GM12878 (cell line): ENCODE results near the gene MYH9. TPM values are rescaled to one million over a fixed set of nuclear protein-coding genes. Genes with fewer than 3 reads are reported as not detected.

Experiments
- ATAC-seq: fragments of 200-7000 bp; cut with Tn5 transposase; 3 replicates; pipeline ENCODE4 v1.9.1; 2020; ENCODE audit warnings: mild to moderate bottlenecking, moderate library complexity
- BruUV-seq: library from RNA; stranded (reverse); fragments of 400-500 nt; replicated peaks from 2 replicates; lab custom pipeline; 2021; lab: Mats Ljungman, UMichigan
- CTCF ChIA-PET: fragments of 300-600 bp; sonication (Branson Sonifier 250); formaldehyde crosslinking; extraction: SDS; loops from one replicate; lab custom pipeline; 2021; ENCODE audit warnings: inconsistent platforms; lab: Yijun Ruan, JAX
- POLR2A ChIA-PET: fragments of 350-600 bp; formaldehyde crosslinking; extraction: SDS; loops from one replicate; lab custom pipeline; 2021; ENCODE audit warnings: inconsistent platforms; lab: Charles Lee
- RAD21 ChIA-PET: fragments of 300-600 bp; sonication (Branson Sonifier 250); formaldehyde crosslinking; loops from one replicate; lab custom pipeline; 2023; ENCODE audit warnings: antibody characterized with exemption; ENCODE audit not compliant: unreplicated experiment; lab: Charles Lee
- SMC1A ChIA-PET: fragments of 300-600 bp; sonication (Branson Sonifier 250); formaldehyde crosslinking; loops from one replicate; lab custom pipeline; 2023; ENCODE audit not compliant: unreplicated experiment, uncharacterized antibody; lab: Charles Lee
- DNase-seq: peaks from one replicate; pipeline ENCODE4 v3.0.0-alpha.2; 2011; ENCODE audit warnings: low read depth, low spot score
- FAIRE-seq: peaks from 3 replicates; lab custom pipeline; 2011; peaks lifted over from hg19 to GRCh38; lab: Jason Lieb, UNC
- H2AFZ ChIP-seq: 2 replicates; pipeline ENCODE4 v1.6.0; 2011; ENCODE audit warnings: low read depth, low read length, control low read depth; ENCODE audit not compliant: control insufficient read depth
- H3K27ac ChIP-seq: 2 replicates; pipeline ENCODE4 v1.5.1; 2011; ENCODE audit warnings: control low read depth; ENCODE audit not compliant: control insufficient read depth, insufficient read depth
- H3K27me3 ChIP-seq, 2 experiments: replicated peaks in 1 of 2; 2 replicates each; pipeline versions ENCODE4 v1.6.0 to v1.6.1; 2011; ENCODE audit warnings: low read length in 1 of 2; ENCODE audit not compliant: control insufficient read depth in 2 of 2, insufficient read depth in 2 of 2
- H3K36me3 ChIP-seq, 2 experiments: 2 replicates each; pipeline ENCODE4 v1.5.1; 2011; ENCODE audit warnings: low read length in 1 of 2; ENCODE audit not compliant: control insufficient read depth in 2 of 2, insufficient read depth in 2 of 2
- H3K4me1 ChIP-seq: 2 replicates; pipeline ENCODE4 v1.6.1; 2011; ENCODE audit warnings: mild to moderate bottlenecking, low read length, moderate library complexity, mixed read lengths; ENCODE audit not compliant: control insufficient read depth, insufficient read depth
- H3K4me2 ChIP-seq: 2 replicates; pipeline ENCODE4 v1.6.0; 2011; ENCODE audit warnings: control low read depth; ENCODE audit not compliant: control insufficient read depth, insufficient read depth
- H3K4me3 ChIP-seq: fragments of 200-600 bp; sonication (generic); 2 replicates; pipeline ENCODE4 v1.5.1; 2016
- H3K79me2 ChIP-seq: 2 replicates; pipeline ENCODE4 v1.6.0; 2011; ENCODE audit warnings: low read length; ENCODE audit not compliant: control insufficient read depth, insufficient read depth
- H3K9ac ChIP-seq: 2 replicates; pipeline ENCODE4 v1.8.0; 2011; ENCODE audit warnings: low read length, control low read depth, mixed read lengths; ENCODE audit not compliant: control insufficient read depth, insufficient read depth
- H3K9me3 ChIP-seq: replicated peaks from 3 replicates; pipeline ENCODE4 v1.5.1; 2011; ENCODE audit warnings: mild to moderate bottlenecking, low read length; ENCODE audit not compliant: control insufficient read depth, insufficient read depth
- H4K20me1 ChIP-seq: 2 replicates; pipeline ENCODE4 v1.6.0; 2011; ENCODE audit not compliant: control insufficient read depth, insufficient read depth
- CHD2 ChIP-seq: IDR thresholded peaks from 2 replicates; pipeline ENCODE4 v1.6.1; 2011; ENCODE audit warnings: low read depth, low read length, improper control_type of control experiment, borderline replicate concordance
- ESRRA ChIP-seq: IDR thresholded peaks from 2 replicates; pipeline ENCODE4 v1.6.1; 2012; ENCODE audit warnings: mild to moderate bottlenecking, low read length, improper control_type of control experiment
- FOS ChIP-seq: IDR thresholded peaks from 3 replicates; pipeline ENCODE4 v1.6.1; 2011; ENCODE audit warnings: borderline replicate concordance; ENCODE audit not compliant: insufficient read length; ENCODE audit errors: extremely low read depth
- FOXM1 ChIP-seq: IDR thresholded peaks from 2 replicates; pipeline ENCODE4 v1.6.1; 2012; ENCODE audit warnings: low read depth, mild to moderate bottlenecking, inconsistent platforms, low read length, moderate library complexity
- POLR2A ChIP-seq: IDR thresholded peaks from 2 replicates; pipeline ENCODE4 v1.6.1; 2011; ENCODE audit warnings: low read depth, mild to moderate bottlenecking, low read length
- POU2F2 ChIP-seq: IDR thresholded peaks from 3 replicates; pipeline ENCODE4 v1.6.1; 2011; ENCODE audit warnings: low read depth, mild to moderate bottlenecking, low read length, borderline replicate concordance
- ZNF217 ChIP-seq: fragments of 450-650 bp; IDR thresholded peaks from 2 replicates; pipeline ENCODE4 v1.6.1; 2017; ENCODE audit warnings: antibody characterized with exemption, mild to moderate bottlenecking
- WGBS: methylation state at CpG from one replicate; pipeline ENCODE4 v1.1.6; 2016; ENCODE audit warnings: low lambda C conversion rate; ENCODE audit not compliant: insufficient replicate concordance, insufficient coverage; ENCODE audit errors: missing lambda C conversion rate; 5-methylcytosine and 5-hydroxymethylcytosine counted together
- in situ Hi-C: fragments of 300-500 bp; cut with MboI; formaldehyde crosslinking; loops from 9 replicates; pipeline ENCODE4 v1.14.3; 2018; ENCODE audit warnings: mixed read lengths
- intact Hi-C: fragments of 100-400 bp; cut with micrococcal nuclease; formaldehyde crosslinking; loops from one replicate; pipeline ENCODE4 v1.14.2; 2022; ENCODE audit not compliant: unreplicated experiment
- polyA plus RNA-seq, 11 experiments: library from polyadenylated mRNA; depleted of rRNA in 4 of 11; unstranded in 6 of 11; stranded (reverse) in 5 of 11; fragments of >200 nt; fragmentation: Nextera tagmentation in 4 of 11; fragmentation: Illumina TruSeq in 1 of 11; extraction: Ambion mirVana in 4 of 11; extraction: Trizol in 1 of 11; gene quantifications; 1 replicate in 1 of 11; 2 replicates in 10 of 11; pipeline versions ENCODE4 v1.2.1 to v1.2.3, GENCODE V29; 2011 to 2016; ENCODE audit warnings: inconsistent platforms in 2 of 11, missing spikeins in 2 of 11, low read depth in 1 of 11
- total RNA-seq, 4 experiments: library from RNA; depleted of rRNA in 3 of 4; stranded (reverse); fragments of >200 nt in 3 of 4; fragmentation: Illumina TruSeq in 1 of 4; extraction: Trizol in 1 of 4; gene quantifications; 2 replicates each; pipeline versions ENCODE4 v1.2.1 to v1.2.3, GENCODE V29; 2013 to 2021
- TF ChIP-seq, protein P1 (sequence below): IDR thresholded peaks from 2 replicates; pipeline ENCODE4 v1.6.1; 2011; ENCODE audit warnings: mild to moderate bottlenecking, low read depth, low read length, moderate library complexity; ENCODE audit not compliant: insufficient replicate concordance

MYH9 gene
- total and polyA plus RNA-seq, 10 of the 15 experiments (the other 5 are each of a cell fraction or from before 2014, with no cell fraction given), result 5.1 to 525 (median 145) TPM

DNA sequence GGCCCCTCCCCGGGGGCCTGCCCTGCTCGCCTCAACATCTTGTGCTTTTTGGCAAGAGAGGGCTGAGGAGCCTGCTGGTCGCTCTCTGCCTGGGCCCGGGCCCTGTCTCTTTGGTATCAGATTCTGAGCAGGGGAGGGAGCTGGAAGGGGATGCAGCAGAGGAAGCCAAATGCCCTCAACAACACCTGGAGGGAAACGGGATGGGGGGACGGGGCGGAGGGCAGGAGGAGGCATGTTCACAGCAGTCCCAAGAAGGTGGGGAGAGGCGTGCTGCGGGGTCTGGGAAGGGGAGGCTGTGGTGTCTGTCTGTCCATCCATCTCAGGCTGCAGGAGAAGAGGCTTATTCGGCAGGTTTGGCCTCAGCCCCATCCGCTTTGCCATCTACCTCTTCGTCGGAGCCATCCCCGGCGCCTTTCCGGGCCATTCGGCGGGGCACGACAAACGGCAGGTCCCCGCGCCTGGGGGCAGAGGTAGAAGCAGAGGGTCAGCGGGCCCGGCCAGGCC is 105.4 kb downstream of the MYH9 start:
- BruUV-seq, result no TSS peak
- Histone ChIP-seq H3K27ac (no peak overlapping the region), H3K36me3 (peaks cover 17 to 47% of the 10 kb centered on the region in 2 experiments), H4K20me1 (no peaks in the 10 kb centered on the region), H3K4me1 (peaks cover 4% of the 10 kb centered on the region), H3K4me3 (no peak overlapping the region), H3K4me2 (no peak overlapping the region), H3K9ac (no peak overlapping the region), H2AFZ (no peak overlapping the region), H3K9me3 (no peaks in the 10 kb centered on the region), H3K27me3 (no peaks in the 10 kb centered on the region), H3K79me2 (no peaks in the 10 kb centered on the region)
- WGBS, result 91% methylated on average over 24 of the region's 24 CpGs
- no peak for TF ChIP-seq ESRRA
- TF ChIP-seq POU2F2, result no peak
- TF ChIP-seq CHD2, result no peak
- no peak for TF ChIP-seq FOS
- no peak for TF ChIP-seq FOXM1
- no peak for TF ChIP-seq POLR2A
- TF ChIP-seq, protein P1, sequence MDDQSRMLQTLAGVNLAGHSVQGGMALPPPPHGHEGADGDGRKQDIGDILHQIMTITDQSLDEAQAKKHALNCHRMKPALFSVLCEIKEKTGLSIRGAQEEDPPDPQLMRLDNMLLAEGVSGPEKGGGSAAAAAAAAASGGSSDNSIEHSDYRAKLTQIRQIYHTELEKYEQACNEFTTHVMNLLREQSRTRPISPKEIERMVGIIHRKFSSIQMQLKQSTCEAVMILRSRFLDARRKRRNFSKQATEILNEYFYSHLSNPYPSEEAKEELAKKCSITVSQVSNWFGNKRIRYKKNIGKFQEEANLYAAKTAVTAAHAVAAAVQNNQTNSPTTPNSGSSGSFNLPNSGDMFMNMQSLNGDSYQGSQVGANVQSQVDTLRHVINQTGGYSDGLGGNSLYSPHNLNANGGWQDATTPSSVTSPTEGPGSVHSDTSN, result no peak
- no peak for TF ChIP-seq ZNF217
- intact Hi-C loops, result no loop called here
- ChIA-PET SMC1A (interaction anchor here (0.9 kb wide), 1 partner anchor 20 kb away, joined by 3 read pairs; no protein-coding TSS in a partner anchor), CTCF (no interaction called here), RAD21 (no interaction called here), POLR2A (no interaction called here)
- no peak for FAIRE-seq
- in situ Hi-C loops, result no loop called here
- ATAC-seq, result no peak
- DNase-seq, result no peak
